Fibroblast of pulmonary artery (primary cell): ENCODE data around the gene UTP11.
A peak's percentile ranks its signal among the peaks of the same experiment; 100 is the strongest.

Experiments used
- DNase-seq: peaks from one replicate; pipeline ENCODE4 v3.0.0-alpha.2; 2010; ENCODE audit warnings: low read depth
- H3K4me3 ChIP-seq: replicated peaks from 2 replicates; pipeline ENCODE4 v1.5.1; 2011; ENCODE audit warnings: low read depth, mild to moderate bottlenecking, control low read depth, low read length, moderate library complexity
- CTCF ChIP-seq: IDR thresholded peaks from 2 replicates; pipeline ENCODE4 v1.5.1; 2011; ENCODE audit warnings: mild to moderate bottlenecking, control low read depth, low read length, inconsistent platforms; ENCODE audit errors: missing control alignments

Gene UTP11

DNA sequence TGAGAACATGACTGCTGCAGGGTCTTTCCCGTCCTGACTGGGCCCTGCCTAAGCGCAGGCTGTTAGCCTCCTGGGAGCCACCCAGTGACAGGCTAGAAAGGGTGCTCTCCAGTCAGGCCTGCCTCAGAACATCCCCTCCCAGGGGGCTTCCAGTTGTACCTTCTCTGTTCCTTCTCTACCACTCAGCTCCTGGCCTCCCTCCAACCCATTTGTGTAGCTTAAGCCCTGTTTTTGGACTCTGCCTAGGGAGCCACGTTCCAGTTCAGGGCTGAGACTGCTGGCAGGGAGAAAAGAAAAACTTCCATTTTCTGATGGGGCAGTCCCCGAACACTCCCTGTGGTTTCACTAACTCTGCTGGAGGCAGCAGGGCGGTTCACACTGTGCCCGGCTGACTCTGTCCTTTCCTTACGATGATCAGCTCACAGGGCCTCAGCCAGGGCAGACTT is 49.4 kb downstream of the UTP11 start:
- TF ChIP-seq CTCF: no peak
- DNase-seq: no peak

DNA sequence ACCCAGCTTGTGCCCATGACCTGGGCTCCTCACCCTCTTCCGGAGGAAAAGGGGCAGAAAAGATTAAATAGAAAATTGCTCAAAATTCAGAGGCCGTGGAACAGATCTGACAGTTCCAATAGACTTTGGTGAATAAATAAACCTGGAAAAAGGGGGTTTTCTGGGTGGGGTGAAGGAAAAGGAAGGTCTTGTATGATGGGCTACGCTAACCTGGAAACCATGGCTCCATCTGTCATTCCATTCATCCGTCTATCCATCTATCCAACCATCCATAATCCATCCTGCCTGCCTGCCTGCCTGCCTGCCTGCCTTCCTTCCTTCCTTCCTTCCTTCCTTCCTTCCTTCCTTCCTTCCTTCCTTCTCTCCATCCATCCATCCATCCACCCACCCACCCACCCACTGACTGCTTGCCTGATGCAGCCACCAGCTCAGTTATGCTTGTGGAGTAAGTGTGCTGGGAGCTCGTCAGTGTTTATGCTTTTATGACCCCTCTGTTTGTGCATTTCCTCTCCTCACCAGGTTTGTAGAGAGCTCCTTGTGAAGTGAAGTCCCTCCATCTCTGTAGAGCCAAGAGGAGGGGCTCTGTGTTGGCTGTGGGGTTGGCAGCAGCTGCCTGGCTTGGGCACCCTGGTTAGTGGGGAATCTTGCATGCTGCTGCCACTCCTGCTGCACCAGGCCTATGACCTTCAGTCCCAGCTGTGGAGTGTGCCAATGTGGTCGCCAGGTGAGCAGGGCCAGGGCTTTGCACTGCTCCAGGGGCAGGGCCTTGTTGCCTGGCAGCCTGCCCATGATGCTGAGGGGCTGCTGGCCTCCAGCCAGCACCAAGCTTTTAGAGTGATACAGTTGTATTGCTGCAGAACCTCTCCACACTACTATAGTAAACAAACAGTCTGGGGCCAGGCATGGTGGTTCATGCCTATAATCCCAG is 50.1 kb downstream of the UTP11 start:
- no peak for TF ChIP-seq CTCF
- DNase-seq: no peak
- no peak overlapping the region for H3K4me3 ChIP-seq

More for the DNA sequence above, 49.4 kb downstream of the UTP11 start:
- H3K4me3 ChIP-seq: no peak overlapping the region

DNA sequence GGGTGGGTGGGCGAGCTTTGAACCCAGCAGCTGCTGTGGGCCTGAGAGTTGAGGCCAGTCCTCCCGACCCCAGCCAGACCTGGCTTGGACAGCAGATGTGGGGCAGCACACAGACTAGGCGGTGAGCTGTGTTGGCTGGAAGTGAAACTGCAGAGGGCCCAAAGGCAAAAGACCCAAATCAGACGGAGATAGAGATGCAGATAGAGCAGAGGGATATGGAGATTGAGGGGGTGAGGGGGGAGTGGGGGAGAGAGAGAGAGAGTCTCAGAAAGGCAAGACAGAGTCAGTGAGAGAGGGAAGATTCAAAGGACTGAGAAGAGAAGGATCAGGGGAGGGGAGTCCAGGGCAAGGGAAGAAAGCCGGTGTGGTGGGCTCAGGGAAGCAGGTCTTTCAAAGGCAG is 51.1 kb downstream of the UTP11 start:
- no peak for TF ChIP-seq CTCF
- DNase-seq: no peak
- no peak overlapping the region for H3K4me3 ChIP-seq

DNA sequence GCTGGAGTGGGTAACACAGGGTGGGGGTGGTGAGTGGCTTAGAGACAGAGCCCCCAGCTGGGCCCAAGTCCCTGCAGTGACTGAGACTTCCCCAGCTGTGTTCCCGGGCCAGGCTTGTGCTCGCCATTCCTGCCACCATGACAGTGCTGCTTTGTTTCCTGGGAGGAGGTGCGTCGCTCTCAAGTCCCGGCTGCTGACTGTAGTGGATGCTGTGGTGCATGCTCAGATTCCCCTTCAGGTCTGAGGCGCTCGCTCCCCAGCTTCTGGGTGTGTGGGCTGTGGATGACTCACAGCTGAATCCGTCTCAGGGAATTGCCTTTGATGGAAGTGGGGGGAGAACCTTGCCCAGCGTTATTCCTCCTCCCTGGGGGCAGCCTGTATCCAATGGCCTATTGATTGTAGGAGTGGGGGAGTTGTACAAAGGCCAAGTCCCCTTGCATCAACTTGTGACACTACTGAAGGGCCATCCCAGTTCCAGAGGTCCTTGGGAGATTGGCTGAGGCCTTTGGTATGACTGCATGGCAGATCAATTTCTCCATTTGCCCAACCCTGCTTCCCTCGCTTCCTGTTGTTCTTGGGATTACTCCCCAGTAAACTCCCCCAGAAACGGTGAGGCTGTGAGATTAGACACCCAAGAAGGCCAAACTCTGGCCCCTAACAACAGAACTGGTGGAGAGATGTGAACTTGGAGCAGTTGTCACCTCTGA is 51.8 kb downstream of the UTP11 start:
- TF ChIP-seq CTCF: no peak
- H3K4me3 ChIP-seq: no peak overlapping the region
- DNase-seq: peak; percentile 60

- no peak overlapping the region for H3K4me3 ChIP-seq
- TF ChIP-seq CTCF: no peak
- DNase-seq: no peak
Observed at GRCh38 chr1:38068220-38068979, 55.9 kb downstream of the UTP11 start.

DNA sequence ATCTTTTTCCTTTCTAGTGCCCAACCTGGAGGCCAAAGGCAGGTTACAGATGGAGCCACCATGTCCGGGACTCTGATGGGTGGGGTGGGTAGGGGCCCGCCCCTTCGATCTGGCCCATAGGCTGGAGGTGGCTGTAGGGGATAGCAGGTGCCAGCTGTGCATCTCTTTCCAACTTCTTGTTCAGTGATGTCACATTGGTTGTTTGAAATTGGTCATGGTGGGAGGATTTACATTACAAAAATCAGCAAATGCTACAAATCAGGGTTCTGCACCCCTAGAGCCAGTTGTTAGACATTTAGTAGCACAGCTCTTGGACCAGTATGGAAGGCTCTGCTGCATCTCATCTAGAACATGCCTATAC is 56.4 kb downstream of the UTP11 start:
- no peak for TF ChIP-seq CTCF
- no peak for DNase-seq
- no peak overlapping the region for H3K4me3 ChIP-seq
